Right lobe of liver (tissue), 6 donors: ENCODE results near the gene SH3GL2. TPM values are rescaled to one million over a fixed set of nuclear protein-coding genes. Genes with fewer than 3 reads are reported as not detected.

ENCODE experiments used
- ATAC-seq, 4 donors: fragments of 200-7000 bp; cut with Tn5 transposase; one replicate each; pipeline ENCODE4 v1.9.1; 2020; ENCODE audit warnings: mild to moderate bottlenecking in 4 of 4, moderate library complexity in 4 of 4
- DNase-seq, 3 donors: peaks; one replicate each; pipeline ENCODE4 v3.0.0-alpha.2; 2020
- H3K27ac ChIP-seq, 3 donors: fragments of 200-600 bp; one replicate each; pipeline ENCODE4 v1.8.0; 2022
- H3K27me3 ChIP-seq, 2 donors: fragments of 200-600 bp; one replicate each; pipeline ENCODE4 v1.8.0; 2022
- H3K36me3 ChIP-seq, 4 donors: fragments of 200-600 bp; sonication (generic) in 1 of 4; one replicate each; pipeline versions ENCODE4 v1.5.1 to v1.8.0; 2017 to 2022; ENCODE audit warnings: control low read depth in 1 of 4
- H3K4me1 ChIP-seq, 4 donors: fragments of 200-600 bp; sonication (generic) in 1 of 4; one replicate each; pipeline versions ENCODE4 v1.5.1 to v1.8.0; 2017 to 2022; ENCODE audit warnings: control low read depth in 1 of 4
- H3K4me3 ChIP-seq, 3 donors: fragments of 200-600 bp; one replicate each; pipeline ENCODE4 v1.8.0; 2022
- H3K9me3 ChIP-seq, 4 donors: fragments of 200-600 bp; sonication (generic) in 1 of 4; one replicate each; pipeline versions ENCODE4 v1.5.1 to v1.8.0; 2017 to 2022; ENCODE audit warnings: control low read depth in 1 of 4
- CTCF ChIP-seq, 4 donors: fragments of 200-600 bp in 3 of 4; fragments of 450-650 bp in 1 of 4; IDR thresholded peaks; one replicate each; pipeline versions ENCODE4 v1.5.1 to v1.8.0; 2016 to 2022; ENCODE audit warnings: antibody characterized with exemption in 4 of 4, mild to moderate bottlenecking in 2 of 4
- POLR2A ChIP-seq: fragments of 450-650 bp; IDR thresholded peaks from one replicate; pipeline ENCODE4 v1.6.1; 2017; ENCODE audit warnings: antibody characterized with exemption, mild to moderate bottlenecking
- WGBS: methylation state at CpG from one replicate; pipeline ENCODE4 v1.1.6; 2018; ENCODE audit warnings: low coverage, low lambda C conversion rate; ENCODE audit not compliant: insufficient coverage; ENCODE audit errors: missing lambda C conversion rate; 5-methylcytosine and 5-hydroxymethylcytosine counted together
- intact Hi-C, 2 donors: fragments of 100-400 bp; cut with DNase I; formaldehyde crosslinking; loops; one replicate each; pipeline versions ENCODE4 v1.11.2 to v1.14.1; 2022
- total RNA-seq, 6 experiments: library from RNA; depleted of rRNA in 2 of 6; stranded (reverse); fragments of >200 nt in 2 of 6; fragmentation: NEBNext Ultra II Directional in 3 of 6; extraction: Animal tissue kit (Norgen Biotek cat#: 25700) in 3 of 6; gene quantifications; one replicate each; pipeline versions ENCODE4 v1.1.0 to v1.2.4, GENCODE V29; 2016 to 2023
- donor health status: DM: no; HTN: yes; CAD: no.
- donor health status: DM: no; HTN: no; CAD: no.
- donor health status: DM: no; HTN: no; CAD: no.
- donor health status: DM: no; HTN: yes; CAD: no.
- donor health status: DM: no; HTN: yes; CAD: no.

The SH3GL2 gene
- total RNA-seq, 6 experiments from 2014 or later = 0.07 to 0.09 TPM; not detected in 4

GRCh38 chr9:17824616-17825264, 245.9 kb downstream of the SH3GL2 start:
- no peaks in the 10 kb centered on the region for H3K9me3 ChIP-seq
- no peak for ATAC-seq
- H3K36me3 ChIP-seq = no peaks in the 10 kb centered on the region
- no peak overlapping the region for H3K4me3 ChIP-seq
- H3K27ac ChIP-seq = no peak overlapping the region
- TF ChIP-seq CTCF (IDR thresholded peaks at IDR 0.05) (no peak), POLR2A (no peak)
- H3K27me3 ChIP-seq = no peaks in the 10 kb centered on the region
- no peak for DNase-seq
- intact Hi-C loops = no loop called here
- no peaks in the 10 kb centered on the region for H3K4me1 ChIP-seq
- WGBS = 13% methylated on average over 1 of the region's 1 CpG

GRCh38 chr9:17825265-17825659, 246.4 kb downstream of the SH3GL2 start:
- Histone ChIP-seq H3K27ac (no peak overlapping the region), H3K4me1 (no peaks in the 10 kb centered on the region), H3K27me3 (no peaks in the 10 kb centered on the region), H3K36me3 (no peaks in the 10 kb centered on the region), H3K9me3 (no peaks in the 10 kb centered on the region), H3K4me3 (no peak overlapping the region)
- WGBS = 90% methylated on average over 1 of the region's 1 CpG
- TF ChIP-seq POLR2A (no peak), CTCF (IDR thresholded peaks at IDR 0.05) (no peak)
- no peak for DNase-seq
- no peak for ATAC-seq
- intact Hi-C loops = no loop called here

- no peak for TF ChIP-seq CTCF (IDR thresholded peaks at IDR 0.05)
- TF ChIP-seq POLR2A = no peak
- Histone ChIP-seq H3K4me1 (no peaks in the 10 kb centered on the region), H3K9me3 (no peaks in the 10 kb centered on the region), H3K27me3 (no peaks in the 10 kb centered on the region), H3K36me3 (no peaks in the 10 kb centered on the region), H3K27ac (no peak overlapping the region), H3K4me3 (no peak overlapping the region)
- intact Hi-C loops = no loop called here
- ATAC-seq = no peak
- DNase-seq = no peak
These were observed 250.2 kb downstream of the SH3GL2 start for GRCh38 chr9:17829064-17829463.

- DNase-seq (no peak), ATAC-seq (no peak)
- H3K4me3 ChIP-seq = no peak overlapping the region
- WGBS = 67% methylated on average over 2 of the region's 4 CpGs
- H3K9me3 ChIP-seq = no peaks in the 10 kb centered on the region
- TF ChIP-seq POLR2A (no peak), CTCF (IDR thresholded peaks at IDR 0.05) (no peak)
- intact Hi-C loops = no loop called here
- H3K36me3 ChIP-seq = no peaks in the 10 kb centered on the region
- H3K27me3 ChIP-seq = no peaks in the 10 kb centered on the region
- H3K4me1 ChIP-seq = no peaks in the 10 kb centered on the region
- no peak overlapping the region for H3K27ac ChIP-seq
These were observed 251.0 kb downstream of the SH3GL2 start for GRCh38 chr9:17829812-17830385.
